ENCODE data around the gene STXBP5L. TPM values are rescaled to one million over a fixed set of nuclear protein-coding genes. Genes with fewer than 3 reads are reported as not detected.

The STXBP5L gene
- total and polyA plus RNA-seq, 10 of the 15 experiments (the other 5 are each of a cell fraction or from before 2014, with no cell fraction given): under 0.01 to 0.08 (median 0.04) TPM; not detected in 6

GRCh38 chr3:121463745-121464144 lies 555.7 kb downstream of the STXBP5L start:
- intact Hi-C loops (cut with micrococcal nuclease; ENCODE audit: unreplicated experiment): no loop called here
- ChIA-PET CTCF (interaction anchor here (1.2 kb wide), 1 partner anchor 9 kb away, joined by 3 read pairs; no protein-coding TSS in a partner anchor), RAD21 (ENCODE audit: unreplicated experiment) (interaction anchor here (0.6 kb wide), 1 partner anchor 864 kb away, joined by 3 read pairs; no protein-coding TSS in a partner anchor), SMC1A (ENCODE audit: uncharacterized antibody, unreplicated experiment) (no interaction called here), POLR2A (no interaction called here)
- H3K9ac ChIP-seq (ENCODE audit: control insufficient read depth, insufficient read depth, low read length): no peak overlapping the region
- peaks cover 6 to 17% of the 10 kb centered on the region in 2 experiments for H3K36me3 ChIP-seq (ENCODE audit: control insufficient read depth in 2 of 2, insufficient read depth in 2 of 2, low read length in 1 of 2)
- H2AFZ ChIP-seq (ENCODE audit: control insufficient read depth, low read depth, low read length): no peak overlapping the region
- TF ChIP-seq PML (IDR thresholded peaks at IDR 0.05; ENCODE audit: low read length) (no peak), CHD1 (IDR thresholded peaks at IDR 0.05; ENCODE audit: low read depth, low read length) (no peak), NKRF (conservative IDR thresholded peaks at IDR 0.05) (no peak)
- ATAC-seq (no peak), DNase-seq (ENCODE audit: low read depth, low spot score) (no peak), FAIRE-seq (no peak)
- H3K79me2 ChIP-seq (ENCODE audit: control insufficient read depth, insufficient read depth, low read length): no peaks in the 10 kb centered on the region
- no TSS peak for BruUV-seq (replicated peaks)
- H3K4me2 ChIP-seq (ENCODE audit: control insufficient read depth, insufficient read depth): no peak overlapping the region
- no peaks in the 10 kb centered on the region for H3K4me1 ChIP-seq (ENCODE audit: control insufficient read depth, insufficient read depth, low read length)
- no peaks in the 10 kb centered on the region for H3K27me3 ChIP-seq (replicated peaks in 1 of 2; ENCODE audit: control insufficient read depth in 2 of 2, insufficient read depth in 2 of 2, low read length in 1 of 2)
- H3K4me3 ChIP-seq: no peak overlapping the region
- H4K20me1 ChIP-seq (ENCODE audit: control insufficient read depth, insufficient read depth): no peaks in the 10 kb centered on the region
- H3K9me3 ChIP-seq (replicated peaks; ENCODE audit: control insufficient read depth, insufficient read depth, low read length): no peaks in the 10 kb centered on the region; the same call in 2 of the 3 replicates
- H3K27ac ChIP-seq (ENCODE audit: control insufficient read depth, insufficient read depth): no peak overlapping the region
- in situ Hi-C loops (cut with MboI): no loop called here

GRCh38 chr3:121467085-121467484 lies 559.1 kb downstream of the STXBP5L start:
- H3K4me1 ChIP-seq (ENCODE audit: control insufficient read depth, insufficient read depth, low read length): no peaks in the 10 kb centered on the region
- DNase-seq (ENCODE audit: low read depth, low spot score) (no peak), FAIRE-seq (no peak), ATAC-seq (no peak)
- H3K27ac ChIP-seq (ENCODE audit: control insufficient read depth, insufficient read depth): no peak overlapping the region
- no TSS peak for BruUV-seq (replicated peaks)
- no peaks in the 10 kb centered on the region for H3K9me3 ChIP-seq (replicated peaks; ENCODE audit: control insufficient read depth, insufficient read depth, low read length)
- CTCF ChIA-PET: no interaction called here
- no peaks in the 10 kb centered on the region for H3K27me3 ChIP-seq (replicated peaks in 1 of 2; ENCODE audit: control insufficient read depth in 2 of 2, insufficient read depth in 2 of 2, low read length in 1 of 2)
- intact Hi-C loops (cut with micrococcal nuclease; ENCODE audit: unreplicated experiment): no loop called here
- POLR2A ChIA-PET: no interaction called here
- SMC1A ChIA-PET (ENCODE audit: uncharacterized antibody, unreplicated experiment): no interaction called here
- H2AFZ ChIP-seq (ENCODE audit: control insufficient read depth, low read depth, low read length): no peak overlapping the region
- no peaks in the 10 kb centered on the region for H3K79me2 ChIP-seq (ENCODE audit: control insufficient read depth, insufficient read depth, low read length)
- H4K20me1 ChIP-seq (ENCODE audit: control insufficient read depth, insufficient read depth): no peaks in the 10 kb centered on the region
- in situ Hi-C loops (cut with MboI): no loop called here
- H3K9ac ChIP-seq (ENCODE audit: control insufficient read depth, insufficient read depth, low read length): no peak overlapping the region
- RAD21 ChIA-PET (ENCODE audit: unreplicated experiment): no interaction called here
- WGBS (ENCODE audit: insufficient coverage, insufficient replicate concordance, low lambda C conversion rate, missing lambda C conversion rate): 89% methylated on average over 2 of the region's 2 CpGs
- no peak overlapping the region for H3K4me3 ChIP-seq
- peaks cover 5 to 16% of the 10 kb centered on the region in 2 experiments for H3K36me3 ChIP-seq (ENCODE audit: control insufficient read depth in 2 of 2, insufficient read depth in 2 of 2, low read length in 1 of 2)
- H3K4me2 ChIP-seq (ENCODE audit: control insufficient read depth, insufficient read depth): no peak overlapping the region
- no peak for TF ChIP-seq CHD4 (IDR thresholded peaks at IDR 0.05)
- TF ChIP-seq IRF5 (IDR thresholded peaks at IDR 0.05; ENCODE audit: borderline replicate concordance): no peak
- no peak for TF ChIP-seq ZBTB11 (CRISPR knock-in tag; IDR thresholded peaks at IDR 0.05)
- no peak for TF ChIP-seq ESRRA (IDR thresholded peaks at IDR 0.05; ENCODE audit: low read length)
- TF ChIP-seq TARDBP (IDR thresholded peaks at IDR 0.05; ENCODE audit: borderline replicate concordance): no peak
- TF ChIP-seq IRF3 (IDR thresholded peaks at IDR 0.05): no peak
